ENCODE measurements around the gene PPP1R7.

Gene PPP1R7

DNA sequence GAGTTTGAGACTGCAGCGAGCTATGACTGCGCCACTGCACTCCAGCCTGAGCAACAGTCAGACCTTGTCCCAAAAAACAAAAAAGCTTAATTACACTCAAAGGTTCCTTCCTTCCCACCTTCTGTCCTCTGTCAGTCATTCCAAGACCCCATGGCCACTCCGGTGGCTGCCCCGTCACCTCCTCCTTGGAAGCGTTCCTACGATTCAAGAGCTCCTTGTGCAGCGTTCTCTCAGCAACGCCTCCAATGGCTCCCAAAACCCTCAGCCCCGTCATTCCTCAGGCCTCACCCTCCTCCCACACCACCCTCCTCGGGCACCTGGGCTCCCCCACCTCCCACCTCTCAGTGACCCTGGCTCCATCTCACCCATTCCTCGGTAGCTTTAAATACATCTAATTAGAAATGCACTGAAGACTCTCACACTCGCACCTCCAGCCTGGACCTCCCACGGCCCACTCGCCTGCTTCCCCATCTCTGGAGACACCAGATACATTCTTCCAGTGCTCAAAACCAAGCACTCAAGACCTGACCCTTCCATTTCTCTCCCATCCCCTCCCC, 9.0 kb upstream of the PPP1R7 start:
- no peak for DNase-seq

DNA sequence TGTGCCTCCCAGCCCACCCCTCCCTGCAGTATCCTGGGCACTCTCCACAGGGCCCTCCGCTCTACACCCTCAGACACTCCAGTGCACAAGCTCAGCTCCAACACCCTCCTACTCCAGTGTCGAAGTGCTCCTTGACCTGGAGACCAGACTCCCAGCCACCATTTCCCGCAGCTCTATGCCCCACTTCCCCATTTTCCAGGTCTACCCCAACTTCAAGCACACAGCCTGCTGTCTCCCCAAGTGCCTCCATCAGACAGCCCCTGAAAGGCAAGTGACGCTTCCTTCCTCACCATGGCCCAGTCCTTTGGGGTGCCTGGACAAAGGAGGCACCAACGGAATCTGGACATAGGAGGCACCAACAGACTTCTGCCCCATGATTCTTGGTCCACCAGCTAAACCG, 8.2 kb upstream of the PPP1R7 start:
- no peak for DNase-seq

DNA sequence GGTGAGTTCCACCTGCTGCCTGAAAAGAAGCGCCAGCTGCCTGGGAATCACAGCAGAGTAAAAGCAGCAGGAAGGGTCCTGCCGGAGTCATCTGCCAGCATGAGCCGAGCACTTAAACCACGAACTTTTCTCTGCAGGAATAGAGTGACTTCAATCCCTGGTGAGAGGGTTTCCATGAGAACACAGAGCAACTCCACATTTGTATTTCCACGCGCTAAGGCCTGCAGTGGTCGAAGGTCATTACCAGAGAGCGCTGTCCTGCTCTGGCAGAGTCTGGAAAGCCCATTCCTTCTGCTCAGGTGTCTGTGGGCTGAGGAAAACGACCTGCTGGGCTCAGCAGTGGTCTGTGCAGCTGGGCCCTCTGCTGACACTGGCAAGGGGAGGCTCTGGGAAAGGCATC, 7.7 kb upstream of the PPP1R7 start:
- DNase-seq = no peak

- DNase-seq = no peak
Measured at GRCh38 chr2:241146286-241146685, 4.0 kb upstream of the PPP1R7 start.

GRCh38 chr2:241147336-241147735, 2.9 kb upstream of the PPP1R7 start:
- no peak for DNase-seq

DNA sequence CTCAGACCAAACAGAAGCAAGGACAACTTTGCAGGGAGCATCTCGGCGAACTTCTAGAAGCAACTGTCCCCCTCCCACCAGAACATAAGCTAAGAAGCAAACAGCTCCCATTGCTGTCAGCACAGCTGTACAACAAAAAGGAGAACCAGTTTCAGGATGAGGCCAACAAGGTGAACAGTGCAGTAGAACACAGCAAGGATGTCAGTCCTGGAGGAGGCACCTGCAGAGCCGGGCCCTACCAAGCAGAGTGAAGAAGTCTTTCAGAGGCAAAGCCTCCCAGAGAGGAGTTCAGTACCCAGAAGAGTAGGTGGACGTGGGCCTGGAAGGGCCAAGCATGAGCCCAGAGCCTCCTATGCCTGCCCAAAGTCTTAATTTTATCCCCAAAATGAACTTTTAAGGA, 2.0 kb upstream of the PPP1R7 start:
- no peak for DNase-seq

DNA sequence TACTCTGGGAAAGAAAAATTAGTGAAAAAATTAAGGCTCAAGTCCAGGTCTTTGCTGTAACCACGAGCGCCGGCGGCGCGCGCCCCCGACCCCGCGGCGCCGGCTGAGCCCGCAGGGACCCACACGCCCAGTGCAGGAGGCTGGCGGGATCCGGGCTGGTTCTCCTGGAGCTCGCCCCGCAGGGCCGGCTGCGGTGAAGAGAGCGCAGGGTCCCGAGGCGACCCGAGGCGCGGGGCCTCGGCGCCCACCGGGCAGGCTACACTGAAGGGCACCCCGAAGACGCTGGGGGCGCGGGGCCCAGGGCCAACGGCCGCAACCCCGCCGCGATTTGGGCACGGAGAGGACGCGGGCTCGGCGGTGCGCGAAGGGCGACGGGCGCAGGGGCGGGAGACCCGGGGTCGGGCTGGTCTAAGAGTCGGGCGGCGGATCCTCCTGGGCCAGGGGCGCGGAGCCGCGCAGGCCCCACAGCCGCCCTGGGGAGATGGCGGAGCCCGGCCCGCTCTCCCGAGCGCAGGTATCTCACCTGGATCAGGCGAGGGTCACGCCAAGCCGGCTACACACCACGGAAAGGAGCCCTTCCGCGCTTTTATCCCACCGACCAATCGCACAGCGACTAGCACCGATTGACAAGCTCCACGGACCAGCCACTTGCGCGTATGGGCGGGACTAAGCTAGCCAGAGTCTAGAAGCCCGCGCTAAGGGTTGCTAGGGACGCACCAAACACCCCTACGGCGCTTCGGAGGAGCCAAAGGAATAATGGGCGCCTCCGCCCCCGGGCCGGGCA, 1.2 kb upstream of the PPP1R7 start, which contains the start of gene PASK:
Gene PASK, minus strand, starts transcription at position 582 of the 784 bp plus-strand sequence. CDS start 6,440 bp downstream, outside the sequence.
- DNase-seq = peak; percentile 92

GRCh38 chr2:241149675-241149924, 667 bp upstream of the PPP1R7 start:
- DNase-seq = no peak

DNA sequence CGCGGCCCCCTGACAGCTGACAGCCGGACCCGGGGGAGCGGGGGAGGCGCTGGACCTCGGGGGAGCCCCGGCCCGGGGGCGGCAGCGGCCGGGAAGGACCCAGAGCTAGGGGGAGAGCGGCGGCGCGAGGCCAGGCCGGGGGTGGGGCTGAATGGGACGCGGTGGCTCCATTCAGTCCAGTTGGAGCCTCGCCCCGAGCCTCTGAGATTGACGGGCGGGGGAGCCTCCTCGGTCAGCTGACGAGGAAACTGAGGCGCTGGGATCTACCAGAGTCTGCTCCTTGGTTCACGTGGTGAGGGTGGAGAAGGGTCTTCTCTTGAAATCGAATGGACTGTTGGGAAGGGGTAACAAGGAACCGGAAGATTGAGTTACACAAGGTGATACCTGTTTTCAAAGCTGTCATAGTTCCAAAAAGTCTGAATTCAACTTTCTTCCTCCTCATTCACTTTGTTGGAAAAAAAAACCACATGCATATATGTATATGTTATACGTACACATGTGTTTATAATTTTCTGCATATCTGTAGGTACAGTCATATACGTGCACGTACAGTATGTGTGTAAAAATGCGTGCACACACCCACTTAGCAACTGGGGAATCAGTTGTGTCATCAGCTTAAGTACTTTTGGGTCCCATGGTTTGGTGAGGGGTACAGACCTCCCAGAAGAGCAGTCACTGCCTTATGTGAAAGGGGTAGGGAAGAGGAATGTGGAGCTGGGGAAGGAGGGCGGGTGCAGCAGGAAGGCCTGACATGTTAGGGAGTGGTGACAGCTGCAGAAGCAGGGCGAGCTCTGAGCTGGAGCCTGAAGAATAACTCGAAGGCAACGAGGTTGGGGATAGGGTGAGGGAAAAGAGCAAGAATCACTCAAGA, 628 bp downstream of the PPP1R7 start:
- no peak for DNase-seq

DNA sequence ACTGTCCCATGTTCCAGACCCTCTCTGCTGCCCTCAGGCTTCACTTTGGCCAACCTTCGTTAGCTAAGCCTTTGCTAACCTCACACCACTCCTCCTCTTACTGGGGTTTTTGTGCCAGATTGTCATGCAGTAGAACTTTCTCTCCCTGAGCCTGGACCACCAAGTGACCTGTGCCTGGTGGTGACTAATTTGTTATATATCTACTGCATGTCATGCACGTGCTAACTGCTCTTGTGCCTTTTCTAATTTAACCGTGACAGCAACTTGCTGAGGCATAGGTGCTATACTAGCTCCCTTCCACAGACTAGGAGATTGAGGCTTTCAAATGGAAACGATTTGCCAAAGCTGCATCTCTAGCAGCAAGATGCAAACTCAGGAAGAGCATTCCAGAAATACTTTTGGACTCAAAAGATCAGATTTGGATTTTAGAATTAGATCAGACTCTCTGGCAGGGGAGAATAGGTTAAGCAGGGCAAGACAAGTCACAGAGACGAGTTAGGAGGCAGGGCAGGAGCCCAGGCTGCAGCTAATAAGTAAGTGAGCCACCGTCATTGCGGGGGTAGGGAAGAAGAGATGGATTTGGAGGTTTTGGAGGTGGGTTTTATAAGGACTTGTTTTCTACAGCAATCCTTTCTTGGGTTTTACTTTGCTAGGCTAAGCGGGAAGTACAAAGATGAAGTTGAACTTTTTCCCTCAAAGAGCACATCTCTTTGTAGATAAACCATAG, 1.8 kb downstream of the PPP1R7 start:
- no peak for DNase-seq

DNA sequence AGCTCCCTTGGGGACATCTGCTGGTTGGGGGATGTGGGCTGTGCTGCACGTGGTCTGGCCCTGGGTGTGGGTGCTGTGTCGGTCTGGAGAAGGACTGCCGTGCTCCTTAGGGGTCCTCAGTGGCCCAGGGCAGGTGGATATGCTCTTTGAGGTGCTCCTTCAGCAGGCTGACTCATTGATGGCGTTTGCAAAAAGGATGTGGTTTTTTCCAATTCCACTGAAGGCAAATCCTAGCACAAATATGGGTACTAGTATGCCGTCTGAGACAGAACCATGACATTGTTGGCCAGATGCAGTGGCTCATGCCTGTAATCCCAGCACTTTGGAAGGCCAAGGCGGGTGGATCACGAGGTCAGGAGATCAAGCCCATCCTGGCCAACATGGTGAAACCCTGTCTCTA, 3.3 kb downstream of the PPP1R7 start:
- no peak for DNase-seq

- no peak for DNase-seq
Measured at GRCh38 chr2:241154915-241155314, 4.6 kb downstream of the PPP1R7 start.

- DNase-seq = no peak
Measured at GRCh38 chr2:241155936-241156335, 5.7 kb downstream of the PPP1R7 start.

DNA sequence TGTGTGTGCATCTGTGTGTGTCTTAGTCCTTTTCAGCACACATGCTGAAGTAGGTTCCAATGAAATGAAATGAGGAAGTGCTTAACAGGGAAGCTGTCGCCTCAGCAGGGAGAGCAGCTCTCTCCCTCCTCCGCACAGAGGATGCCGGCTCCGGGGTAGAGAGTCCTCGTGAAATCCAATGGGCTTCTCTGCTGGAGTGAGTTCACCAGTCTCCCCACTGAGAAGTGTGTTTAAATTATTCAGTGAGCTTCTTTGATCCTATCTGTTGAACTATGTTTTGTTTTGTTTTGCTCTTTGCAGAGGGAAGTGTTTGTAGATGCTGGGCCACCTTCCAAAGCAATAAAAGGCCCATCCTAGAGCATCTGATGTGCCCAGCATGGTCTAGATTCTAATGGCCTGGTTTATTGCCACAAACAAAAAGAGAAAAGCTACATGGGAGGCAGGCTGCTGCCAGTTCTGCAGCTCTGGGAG, 6.7 kb downstream of the PPP1R7 start:
- DNase-seq = no peak

GRCh38 chr2:241157841-241158545, 7.7 kb downstream of the PPP1R7 start:
- no peak for DNase-seq

GRCh38 chr2:241158546-241158900, 8.3 kb downstream of the PPP1R7 start:
- no peak for DNase-seq

- DNase-seq = no peak
Measured at GRCh38 chr2:241159116-241159515, 8.8 kb downstream of the PPP1R7 start.

- DNase-seq = no peak
Measured at GRCh38 chr2:241160318-241160717, 10.1 kb downstream of the PPP1R7 start.

DNA sequence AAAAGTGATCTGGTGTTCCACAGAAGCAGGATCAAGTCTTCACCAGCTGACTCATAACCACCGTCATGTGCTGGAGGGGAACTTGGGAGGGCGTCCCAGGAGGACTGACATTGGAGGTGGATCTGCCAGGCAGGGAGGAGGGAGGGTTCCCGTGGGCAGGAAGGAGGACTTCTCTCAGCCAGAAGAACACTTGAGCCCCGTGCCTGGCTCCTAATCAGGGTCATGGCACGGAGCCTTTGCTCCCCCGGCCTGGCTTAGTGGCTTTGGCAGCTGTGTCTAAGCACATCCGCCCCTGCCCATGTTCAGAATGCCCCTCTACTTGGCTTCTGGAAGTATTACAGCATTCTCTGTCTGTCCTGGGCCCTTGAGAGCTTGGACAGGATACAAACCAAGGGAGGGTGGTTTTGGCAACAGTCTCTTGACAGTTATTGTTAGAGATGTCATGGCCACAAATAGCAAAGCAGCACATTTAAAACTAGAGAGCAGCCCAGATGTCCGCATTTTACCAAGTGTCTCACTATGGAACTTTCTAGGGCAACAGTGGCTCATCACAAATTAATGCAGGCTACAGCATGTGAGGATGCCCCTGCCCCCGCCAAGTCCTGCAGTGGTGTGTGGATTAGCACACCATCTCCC, 11.5 kb downstream of the PPP1R7 start:
- DNase-seq = no peak

- no peak for DNase-seq
Measured at GRCh38 chr2:241163601-241164118, 13.4 kb downstream of the PPP1R7 start.

GRCh38 chr2:241168366-241168765, 18.1 kb downstream of the PPP1R7 start:
- DNase-seq = no peak

- DNase-seq = no peak
Measured at GRCh38 chr2:241173557-241173956, 23.3 kb downstream of the PPP1R7 start.

All from activated CD4-positive, alpha-beta T cell treated with anti-CD3 and anti-CD28 coated beads, Interleukin-2, amount 50 U/mL, for 1 hour (primary cell).